Effector memory CD4-positive, alpha-beta T cell (primary cell): ENCODE measurements around the gene GFPT1.

Experiments used
- DNase-seq, 3 donors: peaks; one replicate each; pipeline ENCODE4 v3.0.0-alpha.2; 2020
- H3K27ac ChIP-seq: 2 replicates; pipeline ENCODE4 v1.7.0; 2013; ENCODE audit warnings: mild to moderate bottlenecking, low read length, moderate library complexity; ENCODE audit not compliant: insufficient read depth, poor library complexity, severe bottlenecking
- H3K27me3 ChIP-seq: replicated peaks from 2 replicates; pipeline ENCODE4 v1.7.0; 2013; ENCODE audit warnings: mild to moderate bottlenecking, low read length; ENCODE audit not compliant: insufficient read depth, control insufficient read depth, poor library complexity, severe bottlenecking
- H3K36me3 ChIP-seq: 2 replicates; pipeline ENCODE4 v1.7.0; 2013; ENCODE audit warnings: mild to moderate bottlenecking, low read length, moderate library complexity; ENCODE audit not compliant: control insufficient read depth, insufficient read depth
- H3K4me1 ChIP-seq: 2 replicates; pipeline ENCODE4 v1.7.0; 2013; ENCODE audit warnings: low read length, mild to moderate bottlenecking; ENCODE audit not compliant: control insufficient read depth, insufficient read depth, poor library complexity, severe bottlenecking
- H3K4me3 ChIP-seq: 2 replicates; pipeline ENCODE4 v1.7.0; 2013; ENCODE audit warnings: low read length, low read depth, mild to moderate bottlenecking; ENCODE audit not compliant: insufficient read depth, poor library complexity, severe bottlenecking
- H3K9me3 ChIP-seq: 2 replicates; pipeline ENCODE4 v1.7.0; 2013; ENCODE audit warnings: mild to moderate bottlenecking, low read length, moderate library complexity; ENCODE audit not compliant: control insufficient read depth

The GFPT1 gene

DNA sequence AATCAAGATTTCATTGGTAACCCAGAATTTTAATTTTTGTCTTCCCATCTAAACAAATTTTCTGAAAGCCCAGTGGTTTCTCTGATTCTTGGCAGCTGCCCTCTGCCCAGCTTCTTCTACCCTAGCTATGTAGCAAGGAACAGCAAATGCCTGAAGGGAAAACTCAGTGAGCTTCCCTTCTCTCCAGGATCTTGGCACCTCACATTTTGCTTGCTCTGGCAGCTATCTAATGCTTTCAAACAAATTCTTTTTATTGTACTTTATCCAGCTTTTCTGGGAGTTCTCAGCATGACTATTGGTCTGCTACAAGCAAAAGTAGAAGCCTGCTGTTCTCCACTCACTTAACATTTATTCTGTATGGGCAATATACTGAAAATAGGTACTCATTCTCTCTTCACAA lies 18.3 kb upstream of the GFPT1 start:
- Histone ChIP-seq H3K27me3 (no peaks in the 10 kb centered on the region), H3K36me3 (peaks cover 13% of the 10 kb centered on the region), H3K4me1 (no peaks in the 10 kb centered on the region), H3K27ac (no peak overlapping the region), H3K9me3 (no peaks in the 10 kb centered on the region), H3K4me3 (no peak overlapping the region)
- no peak for DNase-seq

DNA sequence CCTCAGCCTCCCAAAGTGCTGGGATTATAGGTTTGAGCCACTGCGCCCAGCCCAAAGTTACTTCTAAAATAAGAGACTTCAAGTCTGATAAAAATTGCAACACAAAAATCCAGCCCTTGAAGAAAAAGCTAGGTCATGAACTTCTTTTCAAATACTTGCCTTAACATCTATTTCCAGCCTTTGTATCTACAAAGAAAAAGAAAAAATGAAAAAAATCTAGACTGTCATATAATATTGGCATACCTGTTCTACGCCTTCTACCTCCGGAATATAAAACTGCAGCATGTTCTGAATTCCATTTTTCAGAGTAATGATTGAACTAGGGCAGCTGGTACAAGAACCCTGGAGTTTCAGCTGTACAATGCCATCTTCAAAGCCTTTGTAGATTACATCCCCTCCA lies 13.1 kb upstream of the GFPT1 start:
- Histone ChIP-seq H3K4me1 (no peaks in the 10 kb centered on the region), H3K4me3 (no peak overlapping the region), H3K27me3 (no peaks in the 10 kb centered on the region), H3K36me3 (peaks cover 13% of the 10 kb centered on the region), H3K9me3 (no peaks in the 10 kb centered on the region), H3K27ac (no peak overlapping the region)
- DNase-seq: no peak

DNA sequence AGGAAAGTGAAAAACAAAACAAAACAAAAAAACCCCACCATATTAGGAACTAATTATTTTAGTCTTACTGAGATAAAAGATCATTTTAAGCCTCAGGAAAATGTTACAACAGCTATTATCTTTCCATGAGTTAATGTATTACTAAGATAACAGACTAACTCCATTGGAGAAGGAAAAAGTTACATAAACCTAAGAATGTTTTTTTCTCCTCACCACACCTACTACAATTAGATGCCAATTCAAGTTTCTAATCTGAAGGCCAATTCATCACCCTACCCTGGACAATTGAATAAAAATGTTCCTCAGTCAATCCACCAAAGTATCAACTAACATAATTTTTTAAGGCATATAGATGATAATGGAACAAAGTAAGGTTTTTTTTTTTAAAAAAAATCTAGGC lies 10.2 kb upstream of the GFPT1 start:
- Histone ChIP-seq H3K4me1 (no peaks in the 10 kb centered on the region), H3K9me3 (no peaks in the 10 kb centered on the region), H3K27me3 (no peaks in the 10 kb centered on the region), H3K27ac (no peak overlapping the region), H3K36me3 (peaks cover 13% of the 10 kb centered on the region), H3K4me3 (no peak overlapping the region)
- DNase-seq: no peak

DNA sequence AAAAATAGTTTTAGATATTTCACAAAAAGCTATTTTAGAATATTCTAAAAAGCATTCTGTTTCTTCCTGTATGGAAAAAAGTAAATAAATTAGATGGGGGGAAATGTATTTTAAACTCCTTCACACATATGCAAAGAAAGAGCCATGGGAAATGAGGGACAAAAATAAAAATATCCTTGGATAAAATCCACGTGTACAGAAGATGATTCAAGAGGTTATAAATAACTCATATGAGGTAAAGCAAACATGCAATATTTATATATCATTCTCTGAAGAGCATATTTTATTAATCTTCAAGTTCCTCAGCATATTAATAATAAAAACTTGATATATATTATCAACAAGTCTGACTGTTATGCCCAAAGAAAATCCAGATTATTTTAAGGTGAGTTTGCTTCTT lies 8.8 kb upstream of the GFPT1 start:
- Histone ChIP-seq H3K4me1 (no peaks in the 10 kb centered on the region), H3K36me3 (peaks cover 13% of the 10 kb centered on the region), H3K27ac (no peak overlapping the region), H3K27me3 (no peaks in the 10 kb centered on the region), H3K9me3 (no peaks in the 10 kb centered on the region), H3K4me3 (no peak overlapping the region)
- no peak for DNase-seq

DNA sequence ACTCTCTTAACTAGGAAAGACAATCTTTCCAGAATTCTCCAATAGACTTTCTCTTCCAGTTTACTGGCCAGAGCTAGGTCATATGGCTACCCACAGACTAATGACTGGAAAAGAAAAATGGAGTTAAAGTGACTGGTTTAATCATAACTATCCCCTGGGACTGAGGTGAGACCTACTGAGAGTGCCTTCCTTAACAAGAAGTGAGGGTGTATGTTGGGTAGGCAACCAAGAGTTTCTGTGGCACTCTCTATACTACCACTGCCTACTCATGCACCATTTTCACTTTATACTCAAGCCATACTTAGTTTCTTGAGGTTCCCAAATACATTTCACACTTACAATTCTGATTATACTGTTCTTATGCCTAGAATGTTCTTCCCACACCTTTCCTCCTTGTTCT lies 6.9 kb upstream of the GFPT1 start:
- DNase-seq: no peak
- Histone ChIP-seq H3K4me1 (no peaks in the 10 kb centered on the region), H3K27me3 (no peaks in the 10 kb centered on the region), H3K4me3 (no peak overlapping the region), H3K36me3 (peaks cover 7% of the 10 kb centered on the region), H3K9me3 (no peaks in the 10 kb centered on the region), H3K27ac (no peak overlapping the region)

DNA sequence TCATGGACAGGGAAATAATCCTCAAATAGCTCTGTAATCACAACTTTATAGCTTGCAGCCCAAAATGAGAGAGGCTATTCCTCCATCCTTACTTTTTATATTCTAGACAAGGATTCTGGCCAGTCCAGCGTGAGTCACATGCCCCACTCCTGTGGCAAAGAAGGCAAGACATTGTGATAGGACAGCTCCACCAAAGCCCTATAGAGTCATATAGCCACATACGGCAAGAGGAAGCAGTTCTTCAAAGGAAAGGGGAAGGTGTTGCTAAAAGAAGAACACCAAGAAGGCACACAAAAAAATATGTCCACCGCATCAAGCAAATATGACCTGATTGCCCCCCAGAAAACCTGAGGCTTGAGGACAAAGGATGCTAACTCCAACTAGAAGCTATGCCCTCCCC lies 3.4 kb upstream of the GFPT1 start:
- H3K27ac ChIP-seq: no peak overlapping the region
- no peaks in the 10 kb centered on the region for H3K27me3 ChIP-seq
- H3K4me1 ChIP-seq: peaks cover 10% of the 10 kb centered on the region
- no peak for DNase-seq
- no peaks in the 10 kb centered on the region for H3K36me3 ChIP-seq
- no peak overlapping the region for H3K4me3 ChIP-seq
- no peaks in the 10 kb centered on the region for H3K9me3 ChIP-seq

DNA sequence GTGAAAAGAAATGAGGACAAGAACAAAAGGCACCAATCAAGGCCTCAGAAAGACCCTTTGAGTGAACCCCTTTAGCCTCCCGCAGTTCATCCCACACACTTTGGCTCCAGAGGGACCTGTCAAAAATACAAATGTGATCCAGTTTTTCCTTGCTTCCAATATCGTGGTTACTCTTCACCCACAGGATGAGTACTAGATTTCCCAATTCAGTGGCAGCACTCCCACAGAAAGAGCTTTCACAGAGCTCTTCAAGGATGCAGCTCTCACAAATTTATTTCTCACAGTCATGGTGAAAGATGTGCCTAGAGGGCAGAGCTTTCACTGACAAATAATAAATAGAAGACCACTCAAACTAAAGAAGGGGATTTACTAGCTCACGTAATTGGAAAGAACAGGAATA lies 3.0 kb upstream of the GFPT1 start:
- H3K36me3 ChIP-seq: no peaks in the 10 kb centered on the region
- peaks cover 14% of the 10 kb centered on the region for H3K4me1 ChIP-seq
- H3K27me3 ChIP-seq: no peaks in the 10 kb centered on the region
- H3K27ac ChIP-seq: no peak overlapping the region
- H3K9me3 ChIP-seq: no peaks in the 10 kb centered on the region
- no peak for DNase-seq
- H3K4me3 ChIP-seq: no peak overlapping the region

DNA sequence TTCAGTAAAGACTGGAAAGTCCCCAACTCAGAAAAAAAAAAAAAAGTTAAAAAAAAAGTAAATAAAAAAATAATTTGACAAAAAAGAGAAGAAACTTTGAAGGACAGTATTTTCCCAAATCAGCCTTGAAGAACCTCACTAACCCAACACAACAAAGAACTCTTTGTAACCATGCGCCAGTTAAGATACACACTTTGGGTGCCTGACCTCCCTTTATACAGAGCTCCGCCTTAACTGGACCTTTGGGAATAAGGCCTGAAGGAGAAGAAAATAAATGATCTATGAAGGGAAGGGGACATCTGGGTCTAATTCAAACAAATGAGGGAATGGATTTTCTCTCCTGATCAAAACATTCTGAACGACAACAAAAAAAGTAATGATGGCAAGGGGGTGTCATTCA lies 2.2 kb upstream of the GFPT1 start:
- H3K4me1 ChIP-seq: peaks cover 14% of the 10 kb centered on the region
- no peak for DNase-seq
- H3K27ac ChIP-seq: no peak overlapping the region

DNA sequence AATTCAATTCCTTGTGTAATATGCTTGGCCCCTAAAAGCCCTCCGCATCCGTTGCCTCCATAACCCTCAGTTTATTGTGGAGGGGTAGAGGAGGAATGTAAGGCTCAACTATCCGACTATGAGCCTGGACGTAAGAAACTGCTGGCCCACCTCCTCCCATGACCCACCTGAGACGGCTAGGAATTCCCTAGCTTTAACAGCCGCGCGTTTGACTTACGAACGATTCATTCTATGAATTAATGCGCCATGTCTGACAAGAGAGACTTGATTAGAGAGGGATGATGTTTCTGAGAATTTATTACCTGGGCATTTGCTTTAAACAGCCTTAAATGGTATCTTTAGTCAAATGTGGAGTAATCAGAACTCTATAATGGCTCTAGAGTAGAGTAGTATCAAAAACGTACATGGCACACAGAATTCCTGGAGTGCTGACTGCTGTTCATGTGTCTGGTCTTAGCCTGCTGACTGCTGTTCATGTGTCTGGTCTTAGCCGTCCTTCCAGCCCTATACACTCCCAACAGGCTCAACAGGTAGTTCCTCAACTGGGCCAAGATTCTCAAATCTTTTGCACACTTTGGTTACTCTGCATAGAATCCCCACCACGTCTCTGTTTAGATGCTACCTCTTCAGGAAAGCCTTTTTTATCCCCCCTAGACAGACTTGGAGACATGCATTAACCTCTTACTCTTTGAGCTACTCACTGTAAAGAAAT lies 899 bp upstream of the GFPT1 start:
- no peaks in the 10 kb centered on the region for H3K27me3 ChIP-seq
- peaks cover 14% of the 10 kb centered on the region for H3K4me1 ChIP-seq
- DNase-seq: no peak
- H3K9me3 ChIP-seq: no peaks in the 10 kb centered on the region
- H3K27ac ChIP-seq: peak overlapping the region; percentile 58
- peak overlapping the region; percentile 93 for H3K4me3 ChIP-seq
- H3K36me3 ChIP-seq: no peaks in the 10 kb centered on the region

More for the DNA sequence above, 2.2 kb upstream of the GFPT1 start:
- Histone ChIP-seq H3K4me3 (no peak overlapping the region), H3K36me3 (no peaks in the 10 kb centered on the region), H3K27me3 (no peaks in the 10 kb centered on the region), H3K9me3 (no peaks in the 10 kb centered on the region)

DNA sequence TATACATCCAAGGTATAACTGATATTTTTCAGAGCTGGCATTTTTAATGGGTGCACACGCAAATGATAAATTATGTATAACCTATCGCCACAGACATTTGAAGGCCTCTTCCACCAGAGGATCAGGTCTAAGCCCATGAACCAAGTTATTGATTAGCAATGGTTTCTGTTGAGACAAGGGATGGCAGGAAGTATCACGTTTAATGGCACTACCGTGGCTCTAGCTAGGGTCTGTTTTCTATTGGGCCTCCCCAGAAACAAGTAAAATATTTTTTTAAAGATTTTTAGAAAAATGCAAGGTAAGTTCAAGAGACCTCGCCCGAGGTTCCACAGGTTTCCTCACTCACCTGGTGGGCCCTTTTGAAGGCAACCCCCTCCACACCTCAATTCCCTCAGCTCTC lies 667 bp downstream of the GFPT1 start:
- H3K27ac ChIP-seq: peak overlapping the region; percentile 71
- no peaks in the 10 kb centered on the region for H3K9me3 ChIP-seq
- H3K36me3 ChIP-seq: no peaks in the 10 kb centered on the region
- no peaks in the 10 kb centered on the region for H3K27me3 ChIP-seq
- peaks cover 14% of the 10 kb centered on the region for H3K4me1 ChIP-seq
- peak overlapping the region; percentile 93 for H3K4me3 ChIP-seq
- no peak for DNase-seq
